NCI-H2227 treated with DMSO at 0.1 percent for 48 hours (cell line): Measurements from ENCODE around the gene ELAPOR1.
A peak's percentile ranks its signal among the peaks of the same experiment; 100 is the strongest.

Source experiments
- DNase-seq: peaks from one replicate; lab custom pipeline; 2025; lab: John Stamatoyannopoulos, UW

The ELAPOR1 gene

DNA sequence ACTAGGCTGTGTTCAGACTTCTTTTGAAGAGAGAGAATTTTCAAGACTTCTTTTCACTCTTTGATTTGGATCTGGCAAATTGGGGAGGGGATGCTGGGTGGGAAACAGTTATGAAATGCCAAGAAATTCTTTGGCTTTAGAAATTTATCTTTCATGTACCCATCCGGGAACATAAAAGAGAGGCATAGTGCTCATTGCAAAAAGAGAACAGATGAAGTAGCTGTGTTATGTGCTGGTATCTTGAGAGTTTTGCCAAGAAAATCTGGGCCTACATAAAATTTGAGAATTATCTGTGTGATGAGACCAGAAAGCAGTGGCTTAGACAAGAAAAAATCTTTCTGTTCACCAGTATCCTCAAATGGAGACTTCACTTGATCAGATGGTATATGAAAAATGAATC lies 19.0 kb upstream of the ELAPOR1 start:
- no peak for DNase-seq

- DNase-seq = no peak
Measured at GRCh38 chr1:109095631-109096030, 18.3 kb upstream of the ELAPOR1 start.

GRCh38 chr1:109096120-109096519 lies 17.8 kb upstream of the ELAPOR1 start:
- no peak for DNase-seq

- peak; percentile 95 for DNase-seq
Measured at GRCh38 chr1:109099938-109100773, 13.8 kb upstream of the ELAPOR1 start.

DNA sequence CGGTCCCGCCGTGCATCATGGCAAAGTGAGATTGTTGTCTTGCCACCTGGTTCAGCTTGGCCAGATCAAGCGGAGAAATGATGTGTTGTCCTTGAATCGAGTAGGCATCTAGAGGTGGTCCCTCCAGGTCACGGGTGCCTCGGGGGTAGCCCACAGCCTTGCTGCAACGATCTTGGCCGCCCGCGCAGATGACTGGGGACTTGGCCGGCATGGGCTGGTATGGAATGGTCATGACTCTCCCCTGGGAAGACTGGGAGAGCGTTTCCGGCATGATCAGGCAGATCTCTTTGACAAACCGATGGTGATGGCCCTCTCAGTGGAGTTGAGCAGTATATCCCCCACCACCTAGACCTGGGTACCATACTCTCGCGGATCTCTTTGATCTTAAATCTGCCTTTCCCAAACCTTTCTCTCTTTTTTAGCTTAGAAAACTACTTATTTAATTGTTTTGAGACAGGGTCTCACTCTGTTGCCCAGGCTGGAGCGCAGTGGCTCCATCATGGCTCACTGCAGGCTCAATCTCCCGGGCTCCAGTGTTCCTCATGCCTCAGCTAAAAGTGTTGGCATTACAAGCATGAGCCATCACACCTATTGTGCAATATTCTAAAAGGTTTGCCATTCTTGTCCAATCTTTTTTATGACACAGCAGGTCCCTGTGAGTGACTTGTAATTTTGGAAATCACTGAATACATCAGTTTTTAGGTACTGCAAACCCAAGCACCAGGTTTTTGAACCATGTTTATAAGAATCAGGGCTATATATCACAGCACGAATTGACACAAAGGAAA lies 9.4 kb upstream of the ELAPOR1 start:
- no peak for DNase-seq

- no peak for DNase-seq
Measured at GRCh38 chr1:109105881-109106280, 8.0 kb upstream of the ELAPOR1 start.

DNA sequence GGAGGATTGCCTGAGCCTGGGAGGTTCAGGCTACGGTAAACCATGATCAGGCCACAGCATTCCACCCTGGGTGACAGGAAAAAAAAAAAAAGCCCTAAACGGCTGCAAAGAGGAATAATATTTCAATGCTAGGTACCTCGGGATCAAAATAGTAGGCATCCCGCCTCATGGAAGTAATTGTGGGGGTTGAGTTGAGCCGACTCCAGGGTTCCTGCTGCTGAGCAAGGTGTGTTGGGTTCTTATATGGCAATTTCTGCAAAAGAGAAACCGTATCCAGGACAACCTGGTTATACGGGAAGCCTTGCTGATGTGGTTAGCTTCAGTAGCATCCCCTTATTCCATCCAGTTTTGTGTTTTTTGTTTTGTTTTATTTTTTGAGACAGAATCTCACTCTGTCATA lies 6.1 kb upstream of the ELAPOR1 start:
- no peak for DNase-seq

- DNase-seq = no peak
Measured at GRCh38 chr1:109109906-109110305, 4.0 kb upstream of the ELAPOR1 start.

DNA sequence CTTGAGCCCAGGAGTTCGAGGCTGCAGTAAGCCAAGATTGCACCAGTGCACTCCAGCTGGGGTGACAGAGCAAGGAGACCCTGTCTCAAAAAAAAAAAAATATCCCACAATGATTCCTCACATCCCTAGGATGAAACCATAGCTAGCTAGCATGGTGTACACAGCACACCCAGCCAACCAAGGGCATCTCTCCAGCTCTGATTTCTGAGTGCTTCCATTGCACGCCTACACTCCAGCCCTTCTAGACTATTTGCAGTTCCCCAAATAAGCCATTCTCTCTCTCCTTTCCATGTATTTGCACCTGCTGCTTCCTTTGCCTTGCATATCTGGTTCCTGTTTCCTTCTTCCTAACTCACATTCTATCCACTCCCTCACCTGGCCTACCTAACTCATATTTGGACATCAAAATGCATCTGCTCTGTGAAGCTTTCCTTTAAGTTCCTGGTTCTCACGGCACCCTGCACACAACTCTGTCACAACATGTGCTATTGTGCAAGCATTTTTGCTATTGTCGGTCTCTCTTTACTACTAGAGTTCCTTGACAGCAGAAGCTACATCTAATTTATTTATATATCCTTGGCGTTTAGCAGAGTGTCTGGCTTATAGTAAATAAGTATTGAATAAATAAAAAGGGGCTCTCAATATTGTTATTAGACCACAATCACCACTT lies 2.4 kb upstream of the ELAPOR1 start:
- no peak for DNase-seq

DNA sequence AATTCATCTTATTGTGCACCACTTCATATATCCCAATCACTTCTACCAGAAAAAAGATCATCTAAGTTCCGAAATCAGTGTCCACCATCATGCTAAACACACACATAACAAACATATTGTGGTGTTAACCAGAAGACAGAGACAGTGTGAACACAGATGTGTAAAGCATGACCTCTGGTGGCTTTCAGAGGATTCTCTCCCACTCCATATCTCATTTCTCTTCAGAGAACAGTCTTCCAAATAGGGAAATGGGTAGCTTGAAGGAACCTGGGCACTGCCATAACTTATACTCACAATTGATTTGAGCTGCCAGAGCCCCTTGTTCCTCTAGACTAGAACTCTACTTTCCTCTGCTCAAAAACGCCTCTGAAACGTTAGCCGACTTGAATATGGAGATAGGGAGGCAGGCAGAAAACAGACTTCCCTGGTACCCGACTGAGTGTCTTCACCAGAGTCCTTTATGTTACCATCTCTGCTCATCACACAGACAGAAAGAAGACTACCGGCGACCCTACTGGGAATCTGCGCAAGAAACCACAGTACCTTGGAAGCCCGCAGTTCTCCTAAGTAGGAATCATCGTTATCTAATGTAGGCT lies 1.8 kb upstream of the ELAPOR1 start:
- peak; percentile 56 for DNase-seq

DNA sequence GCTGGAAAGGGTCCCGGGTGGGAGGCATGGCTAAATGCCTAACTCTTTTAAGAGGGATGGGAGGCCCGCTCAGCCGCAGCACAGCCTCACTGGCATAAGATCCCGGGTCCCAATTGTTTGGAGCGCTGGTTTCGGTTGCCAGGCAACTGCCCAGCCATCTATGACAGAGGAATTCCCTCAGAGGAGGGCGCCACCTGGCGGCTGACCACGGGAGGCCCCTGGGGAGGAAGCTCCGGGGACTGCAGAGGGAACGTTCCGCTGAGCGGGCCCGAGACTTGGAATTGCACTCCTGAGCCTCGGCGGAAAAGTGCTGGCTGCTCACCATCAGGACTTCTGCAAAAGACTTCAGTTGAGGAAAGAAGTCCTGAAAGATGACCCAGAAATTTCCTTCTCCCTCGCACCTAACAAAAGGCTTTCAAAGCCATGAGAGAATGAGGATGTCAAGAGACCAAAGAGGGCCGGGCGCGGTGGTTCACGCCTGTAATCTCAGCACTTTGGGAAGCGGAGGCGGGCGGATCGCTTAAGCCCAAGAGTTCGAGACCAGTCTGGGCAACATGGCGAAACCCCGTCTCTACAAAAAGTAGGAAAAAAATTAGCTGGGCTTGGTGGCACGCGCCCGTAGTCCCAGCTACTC lies 1.1 kb upstream of the ELAPOR1 start:
- peak; percentile 92 for DNase-seq

DNA sequence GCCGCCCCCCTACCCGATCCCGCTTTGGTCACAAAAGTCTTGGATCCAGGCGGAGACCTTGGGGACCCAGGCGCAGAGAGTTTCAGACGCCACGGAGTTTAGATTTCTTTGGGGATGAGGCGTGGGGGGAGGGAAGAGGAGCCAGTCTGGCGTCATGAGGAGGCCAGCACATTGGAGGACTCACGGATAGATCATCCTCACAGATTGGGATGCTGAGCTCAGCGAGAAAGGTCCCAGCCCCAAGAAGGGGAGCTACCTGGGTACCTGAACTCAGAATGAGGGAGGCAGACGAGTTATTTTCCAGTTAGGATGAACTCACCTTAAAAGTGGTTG lies 393 bp downstream of the ELAPOR1 start:
- DNase-seq = no peak

DNA sequence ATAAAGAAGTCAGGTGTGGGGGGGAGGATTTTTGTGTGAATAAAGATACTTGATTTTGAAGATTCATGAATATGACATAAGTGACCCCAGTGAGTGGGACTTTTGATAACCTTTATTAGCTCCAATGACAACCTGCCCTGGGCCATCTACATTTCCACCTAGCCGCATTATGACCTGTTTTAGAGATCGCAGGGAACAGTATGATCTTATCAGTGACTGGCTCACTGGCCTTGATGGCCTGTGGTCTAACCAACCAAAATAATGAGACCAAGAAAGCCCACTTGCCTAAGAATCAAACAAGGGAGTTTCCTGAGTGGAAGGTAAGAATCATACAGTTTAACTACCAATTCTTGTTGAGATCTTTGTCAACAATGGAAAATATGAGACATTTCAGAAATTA lies 1.8 kb downstream of the ELAPOR1 start:
- DNase-seq = no peak

- DNase-seq = no peak
Measured at GRCh38 chr1:109116286-109116685, 2.4 kb downstream of the ELAPOR1 start.

- DNase-seq = no peak
Measured at GRCh38 chr1:109118089-109118488, 4.2 kb downstream of the ELAPOR1 start.

- no peak for DNase-seq
Measured at GRCh38 chr1:109120356-109120755, 6.4 kb downstream of the ELAPOR1 start.

DNA sequence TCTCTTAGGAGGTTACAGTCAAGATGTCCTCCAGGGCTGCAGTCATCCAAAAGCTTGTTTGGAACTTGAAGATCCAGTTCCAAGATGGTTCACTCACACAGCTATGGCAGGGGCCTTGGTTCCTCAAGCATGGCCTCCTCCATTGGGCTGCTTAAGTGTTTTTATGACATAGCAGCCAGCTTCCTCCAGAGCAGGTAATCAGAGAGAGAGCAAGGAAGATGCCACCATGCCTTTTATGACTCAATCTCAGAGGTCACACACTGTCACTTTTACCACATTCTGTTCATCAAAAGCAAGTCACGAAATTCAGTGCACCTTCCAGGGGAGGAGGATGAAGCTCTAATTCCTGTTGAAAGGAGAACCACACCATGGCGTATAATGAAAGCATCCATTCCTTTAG lies 17.1 kb downstream of the ELAPOR1 start:
- no peak for DNase-seq

DNA sequence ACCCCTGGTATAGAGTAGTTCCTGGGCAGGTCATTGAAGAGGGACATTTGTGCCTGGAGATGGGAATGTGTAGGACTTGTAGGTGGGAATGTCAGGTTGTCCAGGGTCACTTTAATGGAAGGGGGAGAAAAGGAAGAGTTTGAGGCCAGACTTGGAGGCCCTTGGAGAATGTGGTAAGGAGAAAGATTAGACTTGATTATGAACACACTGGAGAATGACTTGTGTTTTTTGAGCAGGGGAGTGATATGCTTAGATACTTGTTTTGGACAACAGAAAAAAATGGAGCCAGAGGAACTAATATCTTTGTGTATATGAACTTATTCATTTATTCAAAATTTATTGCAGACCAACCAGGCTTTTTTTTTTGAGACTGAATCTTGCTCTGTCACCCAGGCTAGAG lies 17.9 kb downstream of the ELAPOR1 start:
- no peak for DNase-seq

- no peak for DNase-seq
Measured at GRCh38 chr1:109133002-109133706, 19.2 kb downstream of the ELAPOR1 start.

GRCh38 chr1:109133815-109134214 lies 19.9 kb downstream of the ELAPOR1 start:
- no peak for DNase-seq

GRCh38 chr1:109134423-109134822 lies 20.5 kb downstream of the ELAPOR1 start:
- DNase-seq = no peak
